Rectal smooth muscle tissue (tissue), 1 donor: ENCODE data around the gene PPP2R1A.

Experiments
- H3K27ac ChIP-seq: one replicate; pipeline ENCODE4 v1.7.0; 2013; ENCODE audit warnings: low read depth, low read length, inconsistent platforms
- H3K27me3 ChIP-seq: one replicate; pipeline ENCODE4 v1.7.0; 2013; ENCODE audit warnings: low read length; ENCODE audit not compliant: control insufficient read depth, insufficient read depth
- H3K36me3 ChIP-seq: one replicate; pipeline ENCODE4 v1.7.0; 2013; ENCODE audit warnings: low read length; ENCODE audit not compliant: control insufficient read depth, insufficient read depth
- H3K4me1 ChIP-seq: one replicate; pipeline ENCODE4 v1.7.0; 2013; ENCODE audit warnings: low read length; ENCODE audit not compliant: control insufficient read depth, insufficient read depth
- H3K4me3 ChIP-seq: one replicate; pipeline ENCODE4 v1.7.0; 2013; ENCODE audit warnings: low read length
- H3K9ac ChIP-seq: one replicate; pipeline ENCODE4 v1.7.0; 2013; ENCODE audit warnings: low read length

PPP2R1A gene

GRCh38 chr19:52211926-52212571 is 22.2 kb downstream of the PPP2R1A start:
- no peaks in the 10 kb centered on the region for H3K4me1 ChIP-seq
- H3K9ac ChIP-seq = no peak overlapping the region
- no peak overlapping the region for H3K4me3 ChIP-seq
- H3K36me3 ChIP-seq = peaks cover 63% of the 10 kb centered on the region
- no peaks in the 10 kb centered on the region for H3K27me3 ChIP-seq
- no peak overlapping the region for H3K27ac ChIP-seq

GRCh38 chr19:52212572-52213255 is 22.9 kb downstream of the PPP2R1A start:
- Histone ChIP-seq H3K4me3 (no peak overlapping the region), H3K27me3 (no peaks in the 10 kb centered on the region), H3K4me1 (no peaks in the 10 kb centered on the region), H3K27ac (no peak overlapping the region), H3K36me3 (peaks cover 65% of the 10 kb centered on the region), H3K9ac (no peak overlapping the region)

GRCh38 chr19:52214241-52214640 is 24.4 kb downstream of the PPP2R1A start:
- H3K27me3 ChIP-seq = no peaks in the 10 kb centered on the region
- peaks cover 75% of the 10 kb centered on the region for H3K36me3 ChIP-seq
- no peak overlapping the region for H3K9ac ChIP-seq
- no peak overlapping the region for H3K27ac ChIP-seq
- H3K4me3 ChIP-seq = no peak overlapping the region
- no peaks in the 10 kb centered on the region for H3K4me1 ChIP-seq

GRCh38 chr19:52216401-52216800 is 26.5 kb downstream of the PPP2R1A start:
- no peaks in the 10 kb centered on the region for H3K27me3 ChIP-seq
- no peak overlapping the region for H3K27ac ChIP-seq
- no peak overlapping the region for H3K9ac ChIP-seq
- no peak overlapping the region for H3K4me3 ChIP-seq
- H3K4me1 ChIP-seq = no peaks in the 10 kb centered on the region
- peaks cover 88% of the 10 kb centered on the region for H3K36me3 ChIP-seq

GRCh38 chr19:52217576-52217975 is 27.7 kb downstream of the PPP2R1A start:
- Histone ChIP-seq H3K36me3 (peaks cover 88% of the 10 kb centered on the region), H3K27ac (no peak overlapping the region), H3K4me3 (no peak overlapping the region), H3K4me1 (no peaks in the 10 kb centered on the region), H3K9ac (no peak overlapping the region), H3K27me3 (no peaks in the 10 kb centered on the region)

GRCh38 chr19:52219611-52220010 is 29.8 kb downstream of the PPP2R1A start:
- Histone ChIP-seq H3K27me3 (no peaks in the 10 kb centered on the region), H3K36me3 (peaks cover 84% of the 10 kb centered on the region), H3K4me3 (no peak overlapping the region), H3K9ac (no peak overlapping the region), H3K4me1 (no peaks in the 10 kb centered on the region), H3K27ac (no peak overlapping the region)

GRCh38 chr19:52221031-52221430 is 31.2 kb downstream of the PPP2R1A start:
- Histone ChIP-seq H3K27me3 (no peaks in the 10 kb centered on the region), H3K9ac (no peak overlapping the region), H3K4me1 (no peaks in the 10 kb centered on the region), H3K36me3 (peaks cover 79% of the 10 kb centered on the region), H3K27ac (no peak overlapping the region), H3K4me3 (no peak overlapping the region)

GRCh38 chr19:52221831-52222375 is 32.1 kb downstream of the PPP2R1A start:
- H3K4me3 ChIP-seq = no peak overlapping the region
- no peaks in the 10 kb centered on the region for H3K4me1 ChIP-seq
- no peak overlapping the region for H3K27ac ChIP-seq
- no peaks in the 10 kb centered on the region for H3K27me3 ChIP-seq
- peaks cover 81% of the 10 kb centered on the region for H3K36me3 ChIP-seq
- H3K9ac ChIP-seq = no peak overlapping the region

GRCh38 chr19:52224211-52224610 is 34.4 kb downstream of the PPP2R1A start:
- Histone ChIP-seq H3K36me3 (peaks cover 74% of the 10 kb centered on the region), H3K4me3 (no peak overlapping the region)

GRCh38 chr19:52226652-52227051 is 36.8 kb downstream of the PPP2R1A start:
- no peak overlapping the region for H3K9ac ChIP-seq
- H3K4me1 ChIP-seq = no peaks in the 10 kb centered on the region
- H3K36me3 ChIP-seq = peaks cover 49% of the 10 kb centered on the region
- H3K27me3 ChIP-seq = no peaks in the 10 kb centered on the region
- H3K27ac ChIP-seq = no peak overlapping the region
- no peak overlapping the region for H3K4me3 ChIP-seq

More at GRCh38 chr19:52224211-52224610, 34.4 kb downstream of the PPP2R1A start:
- no peaks in the 10 kb centered on the region for H3K4me1 ChIP-seq
- H3K9ac ChIP-seq = no peak overlapping the region
- H3K27ac ChIP-seq = no peak overlapping the region
- no peaks in the 10 kb centered on the region for H3K27me3 ChIP-seq

- Histone ChIP-seq H3K4me3 (no peak overlapping the region), H3K27ac (no peak overlapping the region), H3K36me3 (peaks cover 42% of the 10 kb centered on the region)
Measured at GRCh38 chr19:52227196-52227940, 37.5 kb downstream of the PPP2R1A start.

GRCh38 chr19:52227980-52228379 is 38.1 kb downstream of the PPP2R1A start:
- Histone ChIP-seq H3K4me1 (no peaks in the 10 kb centered on the region), H3K9ac (no peak overlapping the region), H3K36me3 (peaks cover 38% of the 10 kb centered on the region), H3K27me3 (no peaks in the 10 kb centered on the region), H3K4me3 (no peak overlapping the region), H3K27ac (no peak overlapping the region)

More at GRCh38 chr19:52227196-52227940, 37.5 kb downstream of the PPP2R1A start:
- Histone ChIP-seq H3K27me3 (no peaks in the 10 kb centered on the region), H3K9ac (no peak overlapping the region), H3K4me1 (no peaks in the 10 kb centered on the region)
